ENCODE results near the gene SNX22.

The SNX22 gene

DNA sequence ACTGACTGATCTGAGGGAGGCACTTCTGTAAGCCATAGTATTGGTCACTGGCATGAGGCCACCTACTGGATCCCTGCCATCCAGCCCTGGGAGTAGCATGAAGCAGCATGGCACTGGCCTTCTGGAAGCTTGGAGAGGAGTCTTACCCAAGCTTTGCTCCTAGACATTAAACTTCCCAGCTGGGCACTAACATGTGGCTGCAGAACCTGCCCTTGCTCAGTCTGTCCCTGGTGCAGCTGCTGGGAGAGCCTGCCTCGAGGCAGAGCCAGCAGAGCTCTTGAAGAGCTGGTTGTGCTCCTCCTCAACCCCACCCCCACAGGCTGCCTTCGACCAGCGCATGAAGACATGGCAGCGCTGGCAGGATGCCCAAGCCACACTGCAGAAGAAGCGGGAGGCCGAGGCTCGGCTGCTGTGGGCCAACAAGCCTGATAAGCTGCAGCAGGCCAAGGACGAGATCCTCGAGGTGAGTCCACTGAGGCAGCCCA, 17.1 kb upstream of the SNX22 start:
- peak; percentile 61 for DNase-seq (ENCODE audit: low read depth)

DNA sequence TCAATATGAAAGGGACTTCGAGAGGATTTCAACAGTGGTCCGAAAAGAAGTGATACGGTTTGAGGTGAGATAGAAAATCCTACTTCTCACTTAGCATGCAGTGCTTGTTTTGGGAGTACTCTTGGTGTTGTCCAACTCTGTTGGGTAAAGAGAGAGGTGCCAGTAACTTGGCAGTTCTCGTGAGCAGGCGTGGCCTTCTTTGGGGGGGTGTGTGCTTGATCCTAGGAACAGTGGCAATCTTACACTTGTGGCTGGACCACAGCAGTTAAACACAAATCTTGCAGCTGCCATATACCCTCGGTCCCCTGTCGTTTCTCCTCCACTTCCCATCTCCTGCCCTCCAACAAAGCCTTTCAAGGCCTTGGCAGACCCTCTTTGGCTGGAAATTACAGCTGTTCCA, 15.2 kb upstream of the SNX22 start:
- no peak for DNase-seq (ENCODE audit: low read depth)

DNA sequence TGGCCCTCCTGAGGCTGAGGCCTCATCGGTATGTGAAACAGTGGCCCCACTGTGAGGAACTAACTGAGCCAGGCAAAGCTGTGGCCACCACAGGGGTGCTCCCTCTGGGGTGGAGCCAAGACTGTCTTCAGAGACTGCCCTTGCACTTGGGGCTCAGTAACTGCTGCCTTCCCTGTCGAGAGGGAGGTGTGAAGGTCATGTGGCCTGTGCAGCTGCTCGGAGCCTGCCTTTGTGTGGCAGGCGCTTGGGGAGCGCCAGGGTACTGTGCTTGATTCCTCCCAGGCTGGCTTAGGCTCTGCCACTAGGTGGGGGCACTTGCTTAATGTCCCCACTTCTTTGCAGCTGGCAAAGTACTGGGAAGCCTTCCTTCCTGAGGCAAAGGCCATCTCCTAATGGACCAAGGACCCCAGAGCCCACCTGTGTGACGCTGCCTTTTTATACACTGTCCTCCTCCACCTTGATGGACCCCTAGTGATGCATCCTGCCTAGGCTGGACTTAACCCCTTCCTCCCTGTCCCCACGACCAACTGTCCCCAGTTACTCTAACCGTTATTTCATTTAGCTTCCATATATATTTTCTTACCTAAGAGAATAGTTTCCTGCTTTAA, 14.2 kb upstream of the SNX22 start:
- DNase-seq (ENCODE audit: low read depth), result no peak

DNA sequence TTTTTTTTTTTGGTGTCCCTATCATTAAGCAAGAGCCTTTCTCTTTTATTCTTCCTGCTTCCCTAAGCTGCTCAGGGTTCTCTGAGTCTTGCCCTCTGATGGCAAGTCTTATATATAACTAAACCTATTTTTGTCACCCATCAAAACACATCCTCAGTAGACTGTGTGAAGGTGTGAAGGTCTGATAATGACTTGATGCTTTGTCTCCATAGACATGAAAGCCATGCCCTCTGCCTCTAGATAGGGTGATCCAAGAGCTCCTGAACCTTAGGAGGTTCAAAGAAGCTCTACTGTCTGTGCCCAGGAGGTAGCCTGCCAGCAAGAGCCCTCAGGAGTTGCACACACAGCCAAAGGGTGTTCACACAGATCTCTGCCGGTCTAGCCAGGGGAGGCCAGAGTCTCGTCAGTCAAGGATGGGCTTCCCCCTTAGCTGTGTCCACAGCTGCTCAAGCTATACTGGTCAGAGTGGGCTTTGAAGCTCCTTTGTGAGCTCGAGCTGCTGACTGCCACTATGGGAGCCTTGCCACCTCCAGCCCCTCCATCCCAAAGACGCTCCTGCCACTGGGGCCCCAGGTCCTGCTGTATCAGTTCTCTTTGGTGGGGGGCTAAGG, 13.1 kb upstream of the SNX22 start:
- DNase-seq (ENCODE audit: low read depth), result no peak

DNA sequence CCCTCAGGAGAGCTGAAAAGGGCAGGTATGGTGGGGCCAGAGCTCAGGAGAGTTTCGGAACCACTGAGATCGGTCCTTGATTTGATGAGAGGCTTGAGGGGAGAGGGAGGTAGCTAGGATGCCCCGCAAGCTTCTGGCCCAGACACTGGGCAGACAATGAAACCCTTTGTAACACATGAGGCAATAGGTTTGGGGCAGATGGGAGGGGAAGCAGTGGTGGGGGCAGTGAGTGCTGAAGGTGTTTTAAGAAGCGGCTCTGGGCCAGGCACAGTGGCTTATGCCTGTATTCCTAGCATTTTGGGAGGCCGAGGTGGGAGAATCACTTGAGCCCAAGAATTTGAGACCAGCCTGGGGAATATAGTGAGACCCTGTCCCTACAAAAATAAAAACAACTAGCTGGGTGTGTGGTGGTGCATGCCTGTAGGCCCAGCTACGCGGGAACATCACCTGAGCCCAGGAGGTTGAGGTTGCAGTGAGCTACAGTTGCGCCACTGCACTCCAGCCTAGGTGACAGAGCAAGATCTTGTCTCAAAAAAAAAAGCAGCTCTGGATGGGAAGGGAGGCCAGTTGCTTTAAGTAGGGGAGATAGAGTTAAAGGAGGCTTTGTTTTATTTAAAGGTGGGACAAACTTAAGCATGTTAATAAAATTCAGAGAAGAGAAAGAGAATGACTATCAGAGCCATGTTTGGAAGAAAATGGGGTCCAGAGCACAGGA, 9.6 kb upstream of the SNX22 start:
- DNase-seq (ENCODE audit: low read depth), result no peak

DNA sequence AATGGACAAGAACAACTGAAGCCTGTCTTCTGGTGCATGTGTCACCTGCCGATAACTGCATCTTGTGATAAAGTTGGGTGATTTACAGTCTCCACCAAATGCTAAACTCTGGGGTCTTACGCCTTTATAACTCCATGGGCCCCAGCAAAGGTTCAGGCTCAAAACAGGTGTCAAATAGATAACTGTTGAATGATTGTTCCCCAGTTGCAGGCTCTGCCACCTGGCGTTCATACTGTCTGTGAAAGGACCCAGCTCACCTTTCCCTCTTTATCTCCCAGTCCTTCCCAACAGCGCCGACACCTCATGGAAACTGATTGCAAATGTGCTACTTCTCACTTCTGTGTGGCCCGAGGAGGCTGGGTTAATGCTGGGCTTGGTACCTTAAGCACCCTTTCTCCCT, 8.3 kb upstream of the SNX22 start:
- DNase-seq (ENCODE audit: low read depth), result no peak

DNA sequence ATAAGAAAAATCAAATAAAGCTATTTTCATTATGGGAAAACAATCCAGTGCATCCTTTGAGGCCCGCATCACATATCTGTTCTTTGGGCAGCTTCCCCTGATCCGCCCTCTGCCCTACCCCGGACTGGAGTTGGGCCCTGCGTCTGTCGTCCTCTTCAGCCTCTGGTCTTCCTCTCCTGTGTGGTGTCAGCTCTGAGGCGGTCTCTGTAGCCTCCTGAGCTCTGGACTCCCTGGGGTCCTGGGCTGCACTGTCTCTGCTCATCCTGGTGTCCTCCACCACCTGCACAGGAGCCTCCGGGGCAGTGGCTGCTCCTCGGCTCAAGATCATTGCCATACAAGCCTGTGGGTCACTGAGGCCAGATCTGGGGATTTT, 7.4 kb upstream of the SNX22 start:
- DNase-seq (ENCODE audit: low read depth), result no peak

DNA sequence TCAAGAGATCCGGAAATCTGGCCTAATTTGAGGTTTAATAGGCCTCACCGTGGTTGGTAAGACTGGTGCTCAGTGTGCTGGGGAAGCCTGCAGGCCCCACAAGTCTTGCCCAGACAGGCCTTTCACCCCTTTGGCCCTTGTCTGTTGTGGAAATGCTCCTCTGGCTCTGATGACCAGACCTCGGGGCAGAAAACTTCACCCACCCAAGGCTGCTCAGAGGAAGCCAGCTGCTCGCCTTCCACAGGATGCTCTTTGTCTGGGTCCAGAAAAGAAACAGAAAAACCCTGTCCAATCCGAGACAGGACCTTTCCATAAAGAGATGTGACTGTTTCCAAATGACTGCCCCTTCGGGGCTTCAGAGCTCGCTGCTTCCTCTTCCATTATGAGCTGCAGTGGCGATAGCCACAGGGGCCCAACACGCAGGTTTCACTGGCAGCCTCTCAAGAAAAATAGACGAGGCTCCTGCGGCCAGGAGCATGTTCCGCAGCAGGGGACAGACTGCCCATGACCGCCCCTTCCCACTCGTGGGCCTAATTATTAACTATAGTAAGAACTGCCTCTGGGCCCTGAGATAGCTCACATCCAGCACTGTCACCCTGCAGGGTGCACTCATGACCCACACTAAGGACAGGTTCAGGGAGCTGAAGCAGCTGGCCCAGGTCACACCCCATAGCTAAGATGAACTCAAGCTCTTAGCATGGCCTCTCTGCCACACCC, 6.8 kb upstream of the SNX22 start:
- no peak for DNase-seq (ENCODE audit: low read depth)

DNA sequence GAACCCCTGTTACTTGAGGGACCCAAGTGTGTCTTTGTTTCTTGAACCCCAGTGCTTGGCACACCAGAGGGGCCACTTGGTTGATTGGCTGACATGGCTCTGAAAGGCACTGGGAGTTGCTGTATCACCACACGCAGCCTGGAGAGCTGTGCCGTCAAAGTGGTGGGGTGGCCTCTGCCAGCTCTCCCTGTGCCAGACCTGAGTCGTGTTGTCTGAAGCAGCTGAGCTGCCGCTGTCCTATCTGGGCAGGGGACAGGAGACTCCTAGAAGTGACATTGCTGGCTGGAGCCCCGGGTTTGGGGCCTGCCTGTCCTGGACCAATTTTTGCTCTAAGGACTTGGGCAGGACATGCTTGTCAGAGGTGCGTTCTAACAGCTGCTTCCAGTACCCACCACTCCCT, 5.5 kb upstream of the SNX22 start:
- DNase-seq (ENCODE audit: low read depth), result no peak

DNA sequence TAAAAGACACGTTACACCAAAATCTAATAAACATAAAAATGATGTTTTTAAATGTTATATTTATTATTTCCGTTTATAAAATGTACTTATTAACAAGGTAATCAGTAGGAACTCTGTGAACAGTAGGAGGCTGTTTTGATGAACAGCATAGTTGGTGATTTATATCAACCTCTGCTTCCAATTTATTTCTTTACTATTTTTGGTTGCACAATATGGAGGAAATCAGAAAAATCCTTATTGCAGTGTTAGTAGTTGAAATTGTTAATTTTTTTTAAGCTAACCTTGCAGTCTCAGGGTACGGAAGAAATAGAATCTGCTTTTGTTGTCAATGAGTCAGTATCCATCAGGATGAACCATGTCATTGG, 5.0 kb upstream of the SNX22 start:
- no peak for DNase-seq (ENCODE audit: low read depth)

DNA sequence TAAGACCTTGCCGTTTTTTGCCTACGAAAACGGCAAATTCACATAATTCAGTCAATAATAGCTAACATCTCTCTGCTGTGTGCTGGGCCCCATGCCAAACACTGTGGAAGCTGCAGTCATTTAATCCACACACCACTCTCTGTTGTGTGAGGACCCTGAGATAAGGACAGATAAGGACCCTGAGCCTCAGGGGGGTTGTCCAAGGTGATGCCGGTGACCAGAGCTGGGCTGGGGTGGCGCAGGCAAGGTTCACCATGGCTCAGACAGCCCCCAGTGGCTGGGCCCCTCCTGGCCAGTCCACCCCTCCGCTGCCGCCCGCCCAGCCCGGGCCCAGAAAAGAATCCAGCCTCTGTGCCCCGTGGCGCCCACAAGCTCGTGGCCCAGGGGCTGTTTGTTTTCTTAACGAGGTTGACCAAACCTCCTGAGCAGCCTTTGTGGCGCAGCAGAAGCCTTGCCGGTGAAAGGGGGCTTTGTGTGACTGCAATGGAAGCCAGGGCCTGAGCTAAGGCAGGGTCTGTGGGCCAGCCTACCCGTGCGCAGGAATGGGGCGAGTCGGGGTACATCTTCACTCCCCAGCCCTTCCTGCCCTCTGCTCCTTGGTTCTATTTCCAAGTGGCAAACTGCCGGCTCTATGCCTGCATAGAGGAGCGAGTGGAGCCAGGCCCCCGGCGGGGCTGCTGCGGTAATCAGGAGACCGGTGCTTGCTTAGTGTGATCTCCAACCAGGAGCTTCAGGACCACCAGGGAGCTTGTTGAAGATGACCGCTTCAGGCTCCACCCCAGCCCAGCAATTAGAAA, 4.4 kb upstream of the SNX22 start:
- DNase-seq (ENCODE audit: low read depth), result no peak

DNA sequence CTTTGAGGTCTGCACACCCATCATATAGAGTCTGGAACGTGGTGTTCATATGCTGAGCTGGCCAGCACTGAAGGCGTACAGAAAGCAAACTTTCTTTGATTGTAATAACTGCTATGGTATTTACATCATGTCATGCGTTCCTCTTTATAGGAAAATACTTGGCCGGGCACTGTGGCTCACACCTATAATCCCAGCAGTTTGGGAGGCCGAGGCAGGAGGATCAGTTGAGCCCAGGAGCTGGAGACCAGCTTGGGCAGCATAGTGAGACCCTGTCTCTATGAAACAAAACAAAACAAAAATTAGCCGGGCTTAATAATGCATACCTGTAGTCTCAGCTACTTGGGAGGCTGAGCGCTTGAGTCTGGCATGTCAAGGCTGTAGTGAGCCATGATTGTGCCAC, 3.4 kb upstream of the SNX22 start:
- DNase-seq (ENCODE audit: low read depth), result no peak

DNA sequence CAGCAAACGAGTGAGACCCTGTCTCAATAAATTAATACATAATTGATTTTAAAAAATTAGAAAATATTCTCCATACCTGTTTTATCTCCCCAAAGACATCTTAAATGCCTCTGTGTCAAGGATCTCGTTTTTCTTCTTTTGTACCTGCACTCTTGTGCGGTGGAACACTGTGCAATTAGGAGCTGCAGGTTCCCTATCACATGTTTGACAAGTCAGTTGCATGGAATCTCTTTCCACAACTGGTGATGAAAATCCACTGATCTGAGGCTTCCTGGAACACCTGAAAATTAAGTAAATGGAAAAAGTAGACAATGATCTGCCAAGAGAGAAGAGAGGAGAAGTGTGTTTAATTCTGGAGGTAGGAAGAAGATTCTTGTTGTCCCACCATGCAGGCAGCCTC, 3.0 kb upstream of the SNX22 start:
- DNase-seq (ENCODE audit: low read depth), result no peak

DNA sequence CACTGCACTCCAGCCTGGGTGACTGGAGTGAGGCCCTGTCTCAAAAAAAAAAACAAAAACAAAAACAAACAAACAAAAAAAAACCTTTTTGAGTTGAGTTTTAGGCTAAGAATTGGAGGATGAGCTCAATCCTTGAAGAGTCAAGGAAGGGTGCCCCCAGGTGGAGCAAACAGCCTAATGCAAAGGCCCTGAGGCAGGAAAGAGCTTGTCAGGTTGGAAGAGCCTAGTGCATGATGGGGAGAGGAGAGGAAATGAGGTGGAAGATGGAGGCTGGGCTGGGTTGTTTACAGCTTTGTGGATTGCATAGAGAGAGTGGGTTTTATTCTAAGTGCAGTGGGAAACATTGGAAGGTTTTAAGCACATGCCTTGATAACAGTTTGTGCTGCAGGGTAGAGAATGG, 2.1 kb upstream of the SNX22 start:
- DNase-seq (ENCODE audit: low read depth), result no peak

DNA sequence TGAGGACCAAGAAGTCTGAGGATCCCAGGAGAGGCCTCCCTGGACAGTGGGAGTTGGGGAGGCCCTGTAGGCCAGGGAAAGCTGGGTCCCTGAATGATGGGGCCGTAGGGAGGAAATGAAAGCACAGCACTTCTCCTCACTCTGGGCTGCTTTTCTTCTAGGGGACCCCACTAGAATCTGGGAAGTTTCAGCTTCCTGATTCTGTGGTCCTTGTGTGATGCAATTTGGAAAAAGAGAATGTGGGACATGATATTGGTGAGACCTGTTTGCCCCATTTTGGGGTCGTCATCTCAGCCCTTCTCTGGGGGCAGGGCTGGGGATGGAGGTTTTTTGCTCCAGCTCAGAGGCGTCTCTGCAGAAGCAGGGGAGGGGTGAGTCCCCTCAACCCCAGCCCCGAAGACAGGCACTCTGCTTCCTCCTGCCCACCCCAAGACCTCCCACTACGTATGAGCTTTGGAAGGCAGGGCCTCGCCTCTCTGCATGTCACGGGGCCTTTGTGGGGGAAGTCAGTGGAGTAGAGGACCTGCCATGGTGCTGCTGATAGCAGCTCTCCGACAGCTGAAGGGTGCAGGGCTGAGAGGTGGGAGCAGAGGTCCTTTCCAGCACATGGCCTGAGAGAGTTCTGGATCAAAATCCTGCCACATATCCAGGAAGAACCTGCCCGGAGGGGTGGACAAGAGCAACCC, 1.5 kb upstream of the SNX22 start:
- no peak for DNase-seq (ENCODE audit: low read depth)

DNA sequence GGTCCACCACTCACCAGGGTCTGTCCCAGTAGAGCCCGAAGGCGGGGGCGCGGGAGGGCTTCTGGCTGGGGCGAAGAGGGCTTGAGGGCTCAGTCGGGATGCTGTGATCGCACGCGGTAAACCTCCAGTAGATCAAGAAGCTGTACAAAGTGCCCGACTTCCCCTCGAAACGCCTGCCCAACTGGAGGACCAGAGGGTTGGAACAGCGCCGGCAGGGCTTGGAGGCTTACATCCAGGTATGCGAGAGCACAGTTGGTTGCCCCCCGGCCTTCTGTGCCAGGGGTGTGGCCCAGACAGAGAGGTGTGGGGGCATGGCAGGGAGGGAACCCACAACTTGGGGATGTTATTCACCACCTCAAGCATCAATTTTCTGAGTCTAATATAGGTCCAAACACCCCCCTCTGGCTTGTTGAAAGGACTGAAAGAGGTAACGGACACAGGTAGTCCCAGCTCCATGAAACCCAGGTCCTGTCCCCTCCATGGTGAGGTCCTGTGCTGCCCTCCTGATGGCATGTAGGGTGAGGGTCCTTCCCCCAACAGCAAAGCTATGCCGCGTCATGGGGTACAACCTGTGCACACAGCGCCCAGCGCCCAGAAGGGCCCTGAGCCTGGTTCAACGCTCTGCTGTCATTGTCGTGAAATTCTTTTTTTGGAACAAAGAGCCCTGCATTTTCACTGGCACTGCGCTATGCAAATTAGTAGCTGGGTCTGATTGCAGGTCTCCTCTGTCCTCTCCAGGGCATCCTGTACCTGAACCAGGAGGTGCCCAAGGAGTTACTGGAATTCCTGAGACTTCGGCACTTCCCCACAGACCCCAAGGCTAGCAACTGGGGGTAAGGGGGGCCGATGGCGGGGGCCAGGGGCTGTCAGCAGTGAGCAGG, 1.2 kb downstream of the SNX22 start:
- no peak for DNase-seq (ENCODE audit: low read depth)

DNA sequence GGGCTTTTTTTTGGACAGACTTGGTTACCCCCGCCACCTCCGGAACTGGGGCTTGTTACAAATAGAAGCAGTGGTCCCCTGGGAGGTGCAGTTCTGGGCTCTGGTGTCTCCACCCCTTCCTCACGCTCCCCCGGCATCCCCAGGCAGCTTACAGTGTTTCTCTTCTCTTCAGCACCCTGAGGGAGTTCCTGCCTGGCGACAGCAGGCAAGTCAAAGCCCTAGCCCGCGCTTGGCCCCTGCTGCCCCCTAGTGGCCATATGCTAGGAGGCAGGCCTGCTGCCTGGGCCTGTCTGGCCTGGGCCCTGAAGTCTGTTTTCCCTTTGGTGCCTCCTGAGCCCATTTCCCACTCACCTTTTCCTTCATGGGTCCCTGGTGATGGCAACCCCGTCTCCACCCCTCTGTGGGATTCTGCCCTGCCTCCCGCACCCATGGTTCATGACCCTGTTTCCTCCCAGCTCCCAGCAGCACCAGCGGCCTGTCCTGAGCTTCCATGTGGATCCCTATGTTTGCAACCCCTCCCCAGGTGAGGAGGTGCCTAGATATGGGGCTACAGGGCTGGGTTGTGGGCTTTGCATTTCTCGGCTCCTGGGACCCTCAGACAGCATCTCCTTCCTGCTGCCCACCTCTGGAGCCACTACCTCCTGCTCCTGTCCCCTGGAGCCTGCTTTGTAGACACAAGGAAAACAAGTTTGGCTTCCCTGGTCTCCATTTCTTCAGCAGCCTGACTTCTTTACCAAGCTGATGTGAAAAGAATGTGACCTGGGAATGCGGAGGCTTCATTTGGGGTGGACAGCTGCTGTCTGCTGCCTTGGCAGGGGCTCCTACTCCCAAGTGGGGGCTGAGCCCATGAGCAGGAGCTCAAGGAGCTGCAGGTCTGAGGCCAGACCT, 2.2 kb downstream of the SNX22 start:
- DNase-seq (ENCODE audit: low read depth), result peak; percentile 82

DNA sequence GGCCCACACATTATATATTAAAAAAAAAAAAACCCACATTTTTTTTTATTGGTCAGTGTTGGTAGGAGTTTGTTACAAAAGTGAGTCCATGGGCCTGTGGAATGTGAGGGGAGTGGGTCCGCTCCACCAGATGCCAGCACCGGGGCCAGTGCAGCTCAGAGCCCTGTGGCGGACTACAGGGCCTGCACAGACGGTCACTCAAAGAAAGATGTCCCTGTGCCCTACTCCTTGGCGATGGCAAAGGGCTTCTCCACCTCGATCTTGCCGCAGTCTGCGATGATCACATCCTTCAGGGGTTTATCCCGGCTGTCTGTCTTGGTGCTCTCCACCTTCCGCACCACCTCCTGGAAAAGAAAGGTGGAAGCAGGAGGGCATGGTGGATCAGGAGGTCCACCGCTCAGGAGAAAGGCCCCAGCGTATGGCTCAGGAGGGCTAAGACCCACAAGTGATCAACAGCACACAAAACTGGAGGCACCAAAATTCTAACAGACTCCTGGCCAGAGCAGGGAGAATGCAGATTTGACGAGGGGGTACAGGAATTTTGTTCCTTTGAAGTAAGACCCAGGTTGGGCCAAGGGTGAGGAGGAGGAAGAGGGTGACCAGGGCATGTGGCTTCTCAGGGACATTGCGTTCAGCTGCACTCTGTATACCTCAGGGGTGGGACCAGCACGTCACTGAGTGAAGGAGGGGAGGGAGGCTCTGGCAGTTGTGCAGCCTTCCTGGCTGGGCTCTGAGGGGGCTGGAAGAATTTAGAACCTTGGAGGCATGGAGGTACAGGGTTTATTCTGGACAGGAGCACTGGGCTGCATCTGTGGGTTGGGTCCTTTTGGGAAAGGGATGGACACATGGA, 4.5 kb downstream of the SNX22 start:
- no peak for DNase-seq (ENCODE audit: low read depth)

Data from fibroblast of gingiva (primary cell).